GM23338 (cell line): ENCODE measurements around the gene KCNN3.

ENCODE experiments used
- CREB1 ChIP-seq: fragments of 250-450 bp; sonication (Bioruptor Pico); IDR thresholded peaks from 2 replicates; pipeline ENCODE4 v1.5.0; 2020; ENCODE audit warnings: low read depth, mild to moderate bottlenecking, moderate library complexity
- EZH2 ChIP-seq: fragments of 200-600 bp; sonication (generic); IDR thresholded peaks from one replicate; pipeline ENCODE4 v1.8.0; 2017; ENCODE audit warnings: antibody characterized with exemption, mild to moderate bottlenecking, low read depth; ENCODE audit not compliant: unreplicated experiment
- EZH2phosphoT487 ChIP-seq: fragments of 200-600 bp; sonication (generic); IDR thresholded peaks from one replicate; pipeline ENCODE4 v1.8.1; 2018; ENCODE audit warnings: antibody characterized with exemption; ENCODE audit not compliant: unreplicated experiment
- JUNB ChIP-seq: IDR thresholded peaks from one replicate; pipeline ENCODE4 v1.6.1; 2016; ENCODE audit warnings: antibody characterized with exemption; ENCODE audit not compliant: unreplicated experiment
- NANOG ChIP-seq: IDR thresholded peaks from 2 replicates; pipeline ENCODE4 v1.6.1; 2016; ENCODE audit warnings: antibody characterized with exemption, borderline replicate concordance
- POLR2AphosphoS5 ChIP-seq: IDR thresholded peaks from 2 replicates; pipeline ENCODE4 v1.6.1; 2016; ENCODE audit warnings: antibody characterized with exemption, low read depth
- STAT1 ChIP-seq: IDR thresholded peaks from one replicate; pipeline ENCODE4 v1.6.1; 2016; ENCODE audit warnings: antibody characterized with exemption; ENCODE audit not compliant: unreplicated experiment
- ZNF114 ChIP-seq: fragments of 250-450 bp; sonication (Bioruptor Pico); IDR thresholded peaks from 2 replicates; pipeline ENCODE4 v1.5.0; 2020; ENCODE audit warnings: mild to moderate bottlenecking, moderate library complexity
- ZNF331 ChIP-seq: fragments of 250-450 bp; sonication (Bioruptor Pico); IDR thresholded peaks from 2 replicates; pipeline ENCODE4 v1.5.0; 2020; ENCODE audit warnings: low read depth, mild to moderate bottlenecking, moderate library complexity
- TF ChIP-seq, protein P1 (sequence below), 2 experiments: fragments of 200-600 bp in 1 of 2; sonication (generic) in 1 of 2; conservative IDR thresholded peaks; 2 replicates each; pipeline versions ENCODE4 v1.5.1 to v1.6.1; 2016 to 2017; ENCODE audit warnings: antibody characterized with exemption in 2 of 2, low read depth in 2 of 2, mild to moderate bottlenecking in 2 of 2, moderate library complexity in 1 of 2
- TF ChIP-seq, protein P2 (sequence below): IDR thresholded peaks from 2 replicates; pipeline ENCODE4 v1.6.1; 2016; ENCODE audit warnings: antibody characterized with exemption
- TF ChIP-seq, protein P3 (sequence below): IDR thresholded peaks from one replicate; pipeline ENCODE4 v1.6.1; 2018; ENCODE audit warnings: antibody characterized with exemption; ENCODE audit not compliant: unreplicated experiment
- TF ChIP-seq, protein P4 (sequence below): fragments of 250-450 bp; sonication (Bioruptor Pico); IDR thresholded peaks from 2 replicates; pipeline ENCODE4 v1.5.0; 2020; ENCODE audit warnings: mild to moderate bottlenecking, moderate library complexity

GRCh38 chr1:154735804-154736168, 134.3 kb downstream of the KCNN3 start:
- TF ChIP-seq, protein P1, sequence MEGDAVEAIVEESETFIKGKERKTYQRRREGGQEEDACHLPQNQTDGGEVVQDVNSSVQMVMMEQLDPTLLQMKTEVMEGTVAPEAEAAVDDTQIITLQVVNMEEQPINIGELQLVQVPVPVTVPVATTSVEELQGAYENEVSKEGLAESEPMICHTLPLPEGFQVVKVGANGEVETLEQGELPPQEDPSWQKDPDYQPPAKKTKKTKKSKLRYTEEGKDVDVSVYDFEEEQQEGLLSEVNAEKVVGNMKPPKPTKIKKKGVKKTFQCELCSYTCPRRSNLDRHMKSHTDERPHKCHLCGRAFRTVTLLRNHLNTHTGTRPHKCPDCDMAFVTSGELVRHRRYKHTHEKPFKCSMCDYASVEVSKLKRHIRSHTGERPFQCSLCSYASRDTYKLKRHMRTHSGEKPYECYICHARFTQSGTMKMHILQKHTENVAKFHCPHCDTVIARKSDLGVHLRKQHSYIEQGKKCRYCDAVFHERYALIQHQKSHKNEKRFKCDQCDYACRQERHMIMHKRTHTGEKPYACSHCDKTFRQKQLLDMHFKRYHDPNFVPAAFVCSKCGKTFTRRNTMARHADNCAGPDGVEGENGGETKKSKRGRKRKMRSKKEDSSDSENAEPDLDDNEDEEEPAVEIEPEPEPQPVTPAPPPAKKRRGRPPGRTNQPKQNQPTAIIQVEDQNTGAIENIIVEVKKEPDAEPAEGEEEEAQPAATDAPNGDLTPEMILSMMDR (conservative IDR thresholded peaks at IDR 0.05; ENCODE audit: low read depth in 2 of 2): no peak
- TF ChIP-seq EZH2: no peak
- no peak for TF ChIP-seq POLR2AphosphoS5
- TF ChIP-seq, protein P2, sequence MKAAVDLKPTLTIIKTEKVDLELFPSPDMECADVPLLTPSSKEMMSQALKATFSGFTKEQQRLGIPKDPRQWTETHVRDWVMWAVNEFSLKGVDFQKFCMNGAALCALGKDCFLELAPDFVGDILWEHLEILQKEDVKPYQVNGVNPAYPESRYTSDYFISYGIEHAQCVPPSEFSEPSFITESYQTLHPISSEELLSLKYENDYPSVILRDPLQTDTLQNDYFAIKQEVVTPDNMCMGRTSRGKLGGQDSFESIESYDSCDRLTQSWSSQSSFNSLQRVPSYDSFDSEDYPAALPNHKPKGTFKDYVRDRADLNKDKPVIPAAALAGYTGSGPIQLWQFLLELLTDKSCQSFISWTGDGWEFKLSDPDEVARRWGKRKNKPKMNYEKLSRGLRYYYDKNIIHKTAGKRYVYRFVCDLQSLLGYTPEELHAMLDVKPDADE: no peak
- TF ChIP-seq, protein P3, sequence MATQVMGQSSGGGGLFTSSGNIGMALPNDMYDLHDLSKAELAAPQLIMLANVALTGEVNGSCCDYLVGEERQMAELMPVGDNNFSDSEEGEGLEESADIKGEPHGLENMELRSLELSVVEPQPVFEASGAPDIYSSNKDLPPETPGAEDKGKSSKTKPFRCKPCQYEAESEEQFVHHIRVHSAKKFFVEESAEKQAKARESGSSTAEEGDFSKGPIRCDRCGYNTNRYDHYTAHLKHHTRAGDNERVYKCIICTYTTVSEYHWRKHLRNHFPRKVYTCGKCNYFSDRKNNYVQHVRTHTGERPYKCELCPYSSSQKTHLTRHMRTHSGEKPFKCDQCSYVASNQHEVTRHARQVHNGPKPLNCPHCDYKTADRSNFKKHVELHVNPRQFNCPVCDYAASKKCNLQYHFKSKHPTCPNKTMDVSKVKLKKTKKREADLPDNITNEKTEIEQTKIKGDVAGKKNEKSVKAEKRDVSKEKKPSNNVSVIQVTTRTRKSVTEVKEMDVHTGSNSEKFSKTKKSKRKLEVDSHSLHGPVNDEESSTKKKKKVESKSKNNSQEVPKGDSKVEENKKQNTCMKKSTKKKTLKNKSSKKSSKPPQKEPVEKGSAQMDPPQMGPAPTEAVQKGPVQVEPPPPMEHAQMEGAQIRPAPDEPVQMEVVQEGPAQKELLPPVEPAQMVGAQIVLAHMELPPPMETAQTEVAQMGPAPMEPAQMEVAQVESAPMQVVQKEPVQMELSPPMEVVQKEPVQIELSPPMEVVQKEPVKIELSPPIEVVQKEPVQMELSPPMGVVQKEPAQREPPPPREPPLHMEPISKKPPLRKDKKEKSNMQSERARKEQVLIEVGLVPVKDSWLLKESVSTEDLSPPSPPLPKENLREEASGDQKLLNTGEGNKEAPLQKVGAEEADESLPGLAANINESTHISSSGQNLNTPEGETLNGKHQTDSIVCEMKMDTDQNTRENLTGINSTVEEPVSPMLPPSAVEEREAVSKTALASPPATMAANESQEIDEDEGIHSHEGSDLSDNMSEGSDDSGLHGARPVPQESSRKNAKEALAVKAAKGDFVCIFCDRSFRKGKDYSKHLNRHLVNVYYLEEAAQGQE: no peak
- no peak for TF ChIP-seq JUNB
- TF ChIP-seq CREB1 (CRISPR knock-in tag): no peak
- no peak for TF ChIP-seq EZH2phosphoT487
- no peak for TF ChIP-seq ZNF114 (CRISPR knock-in tag)
- no peak for TF ChIP-seq STAT1
- no peak for TF ChIP-seq ZNF331 (CRISPR knock-in tag)
- no peak for TF ChIP-seq NANOG
- TF ChIP-seq, protein P4, sequence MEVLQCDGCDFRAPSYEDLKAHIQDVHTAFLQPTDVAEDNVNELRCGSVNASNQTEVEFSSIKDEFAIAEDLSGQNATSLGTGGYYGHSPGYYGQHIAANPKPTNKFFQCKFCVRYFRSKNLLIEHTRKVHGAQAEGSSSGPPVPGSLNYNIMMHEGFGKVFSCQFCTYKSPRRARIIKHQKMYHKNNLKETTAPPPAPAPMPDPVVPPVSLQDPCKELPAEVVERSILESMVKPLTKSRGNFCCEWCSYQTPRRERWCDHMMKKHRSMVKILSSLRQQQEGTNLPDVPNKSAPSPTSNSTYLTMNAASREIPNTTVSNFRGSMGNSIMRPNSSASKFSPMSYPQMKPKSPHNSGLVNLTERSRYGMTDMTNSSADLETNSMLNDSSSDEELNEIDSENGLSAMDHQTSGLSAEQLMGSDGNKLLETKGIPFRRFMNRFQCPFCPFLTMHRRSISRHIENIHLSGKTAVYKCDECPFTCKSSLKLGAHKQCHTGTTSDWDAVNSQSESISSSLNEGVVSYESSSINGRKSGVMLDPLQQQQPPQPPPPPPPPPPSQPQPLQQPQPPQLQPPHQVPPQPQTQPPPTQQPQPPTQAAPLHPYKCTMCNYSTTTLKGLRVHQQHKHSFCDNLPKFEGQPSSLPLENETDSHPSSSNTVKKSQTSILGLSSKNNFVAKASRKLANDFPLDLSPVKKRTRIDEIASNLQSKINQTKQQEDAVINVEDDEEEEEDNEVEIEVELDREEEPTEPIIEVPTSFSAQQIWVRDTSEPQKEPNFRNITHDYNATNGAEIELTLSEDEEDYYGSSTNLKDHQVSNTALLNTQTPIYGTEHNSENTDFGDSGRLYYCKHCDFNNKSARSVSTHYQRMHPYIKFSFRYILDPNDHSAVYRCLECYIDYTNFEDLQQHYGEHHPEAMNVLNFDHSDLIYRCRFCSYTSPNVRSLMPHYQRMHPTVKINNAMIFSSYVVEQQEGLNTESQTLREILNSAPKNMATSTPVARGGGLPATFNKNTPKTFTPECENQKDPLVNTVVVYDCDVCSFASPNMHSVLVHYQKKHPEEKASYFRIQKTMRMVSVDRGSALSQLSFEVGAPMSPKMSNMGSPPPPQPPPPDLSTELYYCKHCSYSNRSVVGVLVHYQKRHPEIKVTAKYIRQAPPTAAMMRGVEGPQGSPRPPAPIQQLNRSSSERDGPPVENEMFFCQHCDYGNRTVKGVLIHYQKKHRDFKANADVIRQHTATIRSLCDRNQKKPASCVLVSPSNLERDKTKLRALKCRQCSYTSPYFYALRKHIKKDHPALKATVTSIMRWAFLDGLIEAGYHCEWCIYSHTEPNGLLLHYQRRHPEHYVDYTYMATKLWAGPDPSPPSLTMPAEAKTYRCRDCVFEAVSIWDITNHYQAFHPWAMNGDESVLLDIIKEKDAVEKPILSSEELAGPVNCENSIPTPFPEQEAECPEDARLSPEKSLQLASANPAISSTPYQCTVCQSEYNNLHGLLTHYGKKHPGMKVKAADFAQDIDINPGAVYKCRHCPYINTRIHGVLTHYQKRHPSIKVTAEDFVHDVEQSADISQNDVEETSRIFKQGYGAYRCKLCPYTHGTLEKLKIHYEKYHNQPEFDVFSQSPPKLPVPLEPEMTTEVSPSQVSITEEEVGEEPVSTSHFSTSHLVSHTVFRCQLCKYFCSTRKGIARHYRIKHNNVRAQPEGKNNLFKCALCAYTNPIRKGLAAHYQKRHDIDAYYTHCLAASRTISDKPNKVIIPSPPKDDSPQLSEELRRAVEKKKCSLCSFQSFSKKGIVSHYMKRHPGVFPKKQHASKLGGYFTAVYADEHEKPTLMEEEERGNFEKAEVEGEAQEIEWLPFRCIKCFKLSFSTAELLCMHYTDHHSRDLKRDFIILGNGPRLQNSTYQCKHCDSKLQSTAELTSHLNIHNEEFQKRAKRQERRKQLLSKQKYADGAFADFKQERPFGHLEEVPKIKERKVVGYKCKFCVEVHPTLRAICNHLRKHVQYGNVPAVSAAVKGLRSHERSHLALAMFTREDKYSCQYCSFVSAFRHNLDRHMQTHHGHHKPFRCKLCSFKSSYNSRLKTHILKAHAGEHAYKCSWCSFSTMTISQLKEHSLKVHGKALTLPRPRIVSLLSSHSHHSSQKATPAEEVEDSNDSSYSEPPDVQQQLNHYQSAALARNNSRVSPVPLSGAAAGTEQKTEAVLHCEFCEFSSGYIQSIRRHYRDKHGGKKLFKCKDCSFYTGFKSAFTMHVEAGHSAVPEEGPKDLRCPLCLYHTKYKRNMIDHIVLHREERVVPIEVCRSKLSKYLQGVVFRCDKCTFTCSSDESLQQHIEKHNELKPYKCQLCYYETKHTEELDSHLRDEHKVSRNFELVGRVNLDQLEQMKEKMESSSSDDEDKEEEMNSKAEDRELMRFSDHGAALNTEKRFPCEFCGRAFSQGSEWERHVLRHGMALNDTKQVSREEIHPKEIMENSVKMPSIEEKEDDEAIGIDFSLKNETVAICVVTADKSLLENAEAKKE: no peak
